Measurements from ENCODE around the gene IRF8.

IRF8 gene

GRCh38 chr16:85935974-85936760 is 37.2 kb downstream of the IRF8 start:
- peak; percentile 49; the same call in 1 of the 3 replicates for ATAC-seq (ENCODE audit: insufficient read depth, low read depth)
- no peak for TF ChIP-seq EZH2 (IDR thresholded peaks at IDR 0.05; ENCODE audit: borderline replicate concordance, low read depth, low read length, severe bottlenecking)
- no peak for TF ChIP-seq CTCF (IDR thresholded peaks at IDR 0.05; ENCODE audit: borderline replicate concordance, extremely low read depth, low read length, poor library complexity, severe bottlenecking)
- Histone ChIP-seq H3K4me3 (ENCODE audit: low read depth in 1 of 2, low read length in 2 of 2) (no peak overlapping the region), H3K4me1 (ENCODE audit: insufficient read depth, low read length) (no peaks in the 10 kb centered on the region), H3K27me3 (ENCODE audit: insufficient read depth, low read length, poor library complexity) (no peaks in the 10 kb centered on the region), H3K27ac (ENCODE audit: low read length) (no peak overlapping the region), H3K36me3 (ENCODE audit: insufficient read depth, low read length) (no peaks in the 10 kb centered on the region), H3K4me2 (ENCODE audit: insufficient read depth, low read length) (no peak overlapping the region), H3K9ac (ENCODE audit: low read depth, low read length) (no peak overlapping the region), H3K79me2 (ENCODE audit: insufficient read depth, low read length) (no peaks in the 10 kb centered on the region), H2AFZ (ENCODE audit: low read depth, low read length) (no peak overlapping the region), H3K9me3 (ENCODE audit: insufficient read depth, low read length, severe bottlenecking) (no peaks in the 10 kb centered on the region), H4K20me1 (ENCODE audit: insufficient read depth, low read length) (peaks cover 2% of the 10 kb centered on the region; the same call in 1 of the 2 replicates)
- DNase-seq, result peak; percentile 8

GRCh38 chr16:85936816-85937215 is 37.9 kb downstream of the IRF8 start:
- H3K27ac ChIP-seq (ENCODE audit: low read length), result no peak overlapping the region
- H3K9me3 ChIP-seq (ENCODE audit: insufficient read depth, low read length, severe bottlenecking), result no peaks in the 10 kb centered on the region
- ATAC-seq (ENCODE audit: insufficient read depth, low read depth), result no peak
- no peaks in the 10 kb centered on the region for H3K4me1 ChIP-seq (ENCODE audit: insufficient read depth, low read length)
- H4K20me1 ChIP-seq (ENCODE audit: insufficient read depth, low read length), result peaks cover 2% of the 10 kb centered on the region; the same call in 1 of the 2 replicates
- no peak for TF ChIP-seq EZH2 (IDR thresholded peaks at IDR 0.05; ENCODE audit: borderline replicate concordance, low read depth, low read length, severe bottlenecking)
- TF ChIP-seq CTCF (IDR thresholded peaks at IDR 0.05; ENCODE audit: borderline replicate concordance, extremely low read depth, low read length, poor library complexity, severe bottlenecking), result no peak
- no peaks in the 10 kb centered on the region for H3K36me3 ChIP-seq (ENCODE audit: insufficient read depth, low read length)
- H3K4me2 ChIP-seq (ENCODE audit: insufficient read depth, low read length), result no peak overlapping the region
- no peak overlapping the region for H3K9ac ChIP-seq (ENCODE audit: low read depth, low read length)
- H3K4me3 ChIP-seq (ENCODE audit: low read depth in 1 of 2, low read length in 2 of 2), result no peak overlapping the region
- no peak overlapping the region for H2AFZ ChIP-seq (ENCODE audit: low read depth, low read length)
- no peaks in the 10 kb centered on the region for H3K79me2 ChIP-seq (ENCODE audit: insufficient read depth, low read length)
- no peaks in the 10 kb centered on the region for H3K27me3 ChIP-seq (ENCODE audit: insufficient read depth, low read length, poor library complexity)
- DNase-seq, result no peak

GRCh38 chr16:85940214-85940613 is 41.3 kb downstream of the IRF8 start:
- TF ChIP-seq EZH2 (IDR thresholded peaks at IDR 0.05; ENCODE audit: borderline replicate concordance, low read depth, low read length, severe bottlenecking) (no peak), CTCF (IDR thresholded peaks at IDR 0.05; ENCODE audit: borderline replicate concordance, extremely low read depth, low read length, poor library complexity, severe bottlenecking) (no peak)
- H3K9me3 ChIP-seq (ENCODE audit: insufficient read depth, low read length, severe bottlenecking), result no peaks in the 10 kb centered on the region
- no peak overlapping the region for H3K9ac ChIP-seq (ENCODE audit: low read depth, low read length)
- H3K4me2 ChIP-seq (ENCODE audit: insufficient read depth, low read length), result no peak overlapping the region
- no peak overlapping the region for H3K4me3 ChIP-seq (ENCODE audit: low read depth in 1 of 2, low read length in 2 of 2)
- no peaks in the 10 kb centered on the region for H3K4me1 ChIP-seq (ENCODE audit: insufficient read depth, low read length)
- DNase-seq (no peak), ATAC-seq (ENCODE audit: insufficient read depth, low read depth) (no peak)
- H3K27ac ChIP-seq (ENCODE audit: low read length), result no peak overlapping the region
- H3K79me2 ChIP-seq (ENCODE audit: insufficient read depth, low read length), result no peaks in the 10 kb centered on the region
- H3K36me3 ChIP-seq (ENCODE audit: insufficient read depth, low read length), result no peaks in the 10 kb centered on the region
- no peak overlapping the region for H2AFZ ChIP-seq (ENCODE audit: low read depth, low read length)
- no peaks in the 10 kb centered on the region for H4K20me1 ChIP-seq (ENCODE audit: insufficient read depth, low read length)
- H3K27me3 ChIP-seq (ENCODE audit: insufficient read depth, low read length, poor library complexity), result no peaks in the 10 kb centered on the region
